ENCODE measurements around the gene ALK. TPM values are rescaled to one million over a fixed set of nuclear protein-coding genes. Genes with fewer than 3 reads are reported as not detected.

ALK gene
- total RNA-seq, 1 donor from 2014 or later, result 0.14 TPM

- TF ChIP-seq CTCF (IDR thresholded peaks at IDR 0.05; ENCODE audit: borderline replicate concordance), result no peak
- no peaks in the 10 kb centered on the region for H3K9me3 ChIP-seq (replicated peaks)
Measured at GRCh38 chr2:29691391-29691950, 229.9 kb downstream of the ALK start.

GRCh38 chr2:29689666-29690065 lies 231.7 kb downstream of the ALK start:
- Histone ChIP-seq H3K4me1 (no peaks in the 10 kb centered on the region), H3K4me3 (no peak overlapping the region), H3K9me3 (replicated peaks) (no peaks in the 10 kb centered on the region), H3K27me3 (ENCODE audit: low read depth) (peaks cover 36% of the 10 kb centered on the region), H3K27ac (replicated peaks) (no peak overlapping the region), H3K36me3 (no peaks in the 10 kb centered on the region)
- no peak for TF ChIP-seq CTCF (IDR thresholded peaks at IDR 0.05; ENCODE audit: borderline replicate concordance)
- DNase-seq, result no peak
- intact Hi-C loops (cut with micrococcal nuclease), result no loop called here

More at GRCh38 chr2:29691391-29691950, 229.9 kb downstream of the ALK start:
- Histone ChIP-seq H3K27ac (replicated peaks) (no peak overlapping the region), H3K4me1 (no peaks in the 10 kb centered on the region), H3K36me3 (no peaks in the 10 kb centered on the region), H3K27me3 (ENCODE audit: low read depth) (peaks cover 40% of the 10 kb centered on the region), H3K4me3 (no peak overlapping the region)
- DNase-seq, result no peak
- intact Hi-C loops (cut with micrococcal nuclease), result no loop called here

- Histone ChIP-seq H3K27me3 (ENCODE audit: low read depth) (peaks cover 44% of the 10 kb centered on the region), H3K4me3 (no peak overlapping the region), H3K36me3 (no peaks in the 10 kb centered on the region), H3K4me1 (no peaks in the 10 kb centered on the region), H3K27ac (replicated peaks) (no peak overlapping the region), H3K9me3 (replicated peaks) (no peaks in the 10 kb centered on the region)
- intact Hi-C loops (cut with micrococcal nuclease), result no loop called here
- no peak for TF ChIP-seq CTCF (IDR thresholded peaks at IDR 0.05; ENCODE audit: borderline replicate concordance)
- DNase-seq, result no peak
Measured at GRCh38 chr2:29688429-29688828, 233.0 kb downstream of the ALK start.

- no peak for TF ChIP-seq CTCF (IDR thresholded peaks at IDR 0.05; ENCODE audit: borderline replicate concordance)
- intact Hi-C loops (cut with micrococcal nuclease), result no loop called here
- no peak for DNase-seq
- Histone ChIP-seq H3K36me3 (no peaks in the 10 kb centered on the region), H3K4me1 (no peaks in the 10 kb centered on the region), H3K4me3 (no peak overlapping the region), H3K27ac (replicated peaks) (no peak overlapping the region), H3K27me3 (ENCODE audit: low read depth) (peaks cover 36% of the 10 kb centered on the region), H3K9me3 (replicated peaks) (no peaks in the 10 kb centered on the region)
Measured at GRCh38 chr2:29687121-29687520, 234.3 kb downstream of the ALK start.

- no peak for TF ChIP-seq CTCF (IDR thresholded peaks at IDR 0.05; ENCODE audit: borderline replicate concordance)
- Histone ChIP-seq H3K9me3 (replicated peaks) (peaks cover 10% of the 10 kb centered on the region), H3K4me1 (no peaks in the 10 kb centered on the region), H3K36me3 (no peaks in the 10 kb centered on the region), H3K4me3 (no peak overlapping the region), H3K27ac (replicated peaks) (no peak overlapping the region), H3K27me3 (ENCODE audit: low read depth) (peaks cover 5% of the 10 kb centered on the region)
- intact Hi-C loops (cut with micrococcal nuclease), result no loop called here
- DNase-seq, result no peak
Measured at GRCh38 chr2:29676886-29677453, 244.4 kb downstream of the ALK start.

Data from left ventricle myocardium inferior (tissue), 1 donor.